Ovary (tissue), 9 donors: Measurements from ENCODE around the gene TAS2R43. TPM values are rescaled to one million over a fixed set of nuclear protein-coding genes. Genes with fewer than 3 reads are reported as not detected.
"Not testable (repeated sequence)": the region's sequence is repeated elsewhere in the genome, so short reads cannot be mapped to it uniquely, and the experiment has no call there.

Experiments used
- DNase-seq, 5 donors: peaks; one replicate each; pipeline ENCODE4 v3.0.0-alpha.2; 2019 to 2020
- H3K27ac ChIP-seq, 2 donors: fragments of 200-600 bp; one replicate each; pipeline versions ENCODE4 v1.5.1 to v1.8.0; 2019 to 2022
- H3K27me3 ChIP-seq: fragments of 200-600 bp; one replicate; pipeline ENCODE4 v1.8.0; 2022
- H3K36me3 ChIP-seq: fragments of 200-600 bp; sonication (generic); one replicate; pipeline ENCODE4 v1.5.1; 2019
- H3K4me1 ChIP-seq: one replicate; pipeline ENCODE4 v1.8.1; 2013; ENCODE audit warnings: mild to moderate bottlenecking, moderate library complexity; ENCODE audit not compliant: insufficient read depth
- H3K4me3 ChIP-seq: fragments of 200-600 bp; sonication (generic); one replicate; pipeline ENCODE4 v1.5.1; 2017
- H3K9me3 ChIP-seq, 2 donors: fragments of 200-600 bp in 1 of 2; sonication (generic) in 1 of 2; one replicate each; pipeline versions ENCODE4 v1.5.1 to v1.8.1; 2013 to 2019; ENCODE audit warnings: mild to moderate bottlenecking in 1 of 2, moderate library complexity in 1 of 2
- CTCF ChIP-seq, 3 donors: fragments of 450-650 bp in 2 of 3; fragments of 200-600 bp in 1 of 3; IDR thresholded peaks; one replicate each; pipeline versions ENCODE4 v1.5.1 to v1.8.0; 2016 to 2022; ENCODE audit warnings: antibody characterized with exemption in 3 of 3, mild to moderate bottlenecking in 1 of 3
- EP300 ChIP-seq: sonication (generic); formaldehyde crosslinking; IDR thresholded peaks from one replicate; pipeline ENCODE4 v1.6.1; 2017; ENCODE audit warnings: antibody characterized with exemption
- POLR2A ChIP-seq: fragments of 450-650 bp; IDR thresholded peaks from one replicate; pipeline ENCODE4 v1.6.1; 2017; ENCODE audit warnings: antibody characterized with exemption, mild to moderate bottlenecking, moderate library complexity
- WGBS, 3 donors: extraction: QIAGEN DNeasy Blood & Tissue Kit in 1 of 3; methylation state at CpG; one replicate each; pipeline versions ENCODE4 v1.1.5 to v1.1.7; 2013 to 2017; 5-methylcytosine and 5-hydroxymethylcytosine counted together
- intact Hi-C, 4 donors: fragments of 100-400 bp; cut with DNase I; formaldehyde crosslinking; loops; one replicate each; pipeline versions ENCODE4 v1.11.0 to v1.15.1; 2022 to 2023
- polyA plus RNA-seq, 2 donors: library from polyadenylated mRNA; stranded (reverse); fragments of 200-250 nt in 1 of 2; fragments of 350-450 nt in 1 of 2; fragmentation: Illumina TruSeq in 1 of 2; extraction: RNeasy Lipid Tissue Mini Kit (QIAGEN cat#74804) in 1 of 2; gene quantifications; one replicate each; pipeline ENCODE4 v1.2.3, GENCODE V29; 2013 to 2014
- total RNA-seq, 7 donors: library from RNA; depleted of rRNA in 2 of 7; stranded (reverse); fragments of >200 nt in 2 of 7; fragmentation: NEBNext Ultra II Directional in 3 of 7; extraction: Animal tissue kit (Norgen Biotek cat#: 25700) in 3 of 7; gene quantifications; one replicate each; pipeline versions ENCODE4 v1.1.0 to v1.2.4, GENCODE V29; 2016 to 2023
- donor health status: DM: no; HTN: no; CAD: no; lungs with moderate emphysema.
- donor health status: DM: no; HTN: no; CAD: no.
- donor health status: Bipolar disorder and iron deficiency.
- donor health status: DM: yes; HTN: yes; CAD: no.
- donor health status: DM: no; HTN: no; CAD: no.
- donor health status: DM: yes; HTN: yes; CAD: no.

TAS2R43 gene
- total and polyA plus RNA-seq, 9 donors = 0.10 to 6.9 (median 0.54) TPM; not detected in 1

- no peak overlapping the region for H3K4me3 ChIP-seq
- intact Hi-C loops = no loop called here
- TF ChIP-seq POLR2A (no peak), EP300 (no peak), CTCF (IDR thresholded peaks at IDR 0.05) (no peak)
Measured at GRCh38 chr12:11069854-11070365, 22.2 kb downstream of the TAS2R43 start.

GRCh38 chr12:11067514-11067913, 24.6 kb downstream of the TAS2R43 start:
- H3K27me3 ChIP-seq = no peaks in the 10 kb centered on the region
- no peaks in the 10 kb centered on the region for H3K9me3 ChIP-seq
- DNase-seq = peak in 2 of 5 donors; percentile 18 to 27
- intact Hi-C loops = no loop called here
- 53 to 58% (median 55%) methylated on average over 2 of the region's 2 CpGs for WGBS, 3 donors
- no peak overlapping the region for H3K27ac ChIP-seq
- H3K36me3 ChIP-seq = no peaks in the 10 kb centered on the region
- no peaks in the 10 kb centered on the region for H3K4me1 ChIP-seq
- TF ChIP-seq POLR2A (no peak), EP300 (no peak), CTCF (IDR thresholded peaks at IDR 0.05) (no peak)
- no peak overlapping the region for H3K4me3 ChIP-seq

More at GRCh38 chr12:11069854-11070365, 22.2 kb downstream of the TAS2R43 start:
- 83 to 86% (median 84%) methylated on average over 5 of the region's 5 CpGs for WGBS, 3 donors
- Histone ChIP-seq H3K27ac (no peak overlapping the region), H3K9me3 (no peaks in the 10 kb centered on the region), H3K4me1 (no peaks in the 10 kb centered on the region), H3K27me3 (no peaks in the 10 kb centered on the region), H3K36me3 (no peaks in the 10 kb centered on the region)
- no peak for DNase-seq

- H3K4me3 ChIP-seq, intact Hi-C loops, H3K4me1 ChIP-seq, H3K36me3 ChIP-seq, H3K27me3 ChIP-seq, DNase-seq, H3K9me3 ChIP-seq, H3K27ac ChIP-seq: not testable (repeated sequence)
- 76 to 77% (median 77%) methylated on average over 1 of the region's 1 CpG for WGBS, 3 donors
Measured at GRCh38 chr12:11062194-11062593, 29.9 kb downstream of the TAS2R43 start, which contains the start of gene TAS2R46. Gene TAS2R46 (minus strand): TSS chr12:11062294. CDS start chr12:11062294, 0 bp downstream.

- H3K27ac ChIP-seq = no peak overlapping the region
- TF ChIP-seq POLR2A (no peak), CTCF (IDR thresholded peaks at IDR 0.05) (no peak), EP300 (no peak)
- no peaks in the 10 kb centered on the region for H3K36me3 ChIP-seq
- DNase-seq = no peak
- intact Hi-C loops = no loop called here
- H3K4me1 ChIP-seq = no peaks in the 10 kb centered on the region
- no peaks in the 10 kb centered on the region for H3K9me3 ChIP-seq
- no peak overlapping the region for H3K4me3 ChIP-seq
- no peaks in the 10 kb centered on the region for H3K27me3 ChIP-seq
Measured at GRCh38 chr12:11059784-11060183, 32.3 kb downstream of the TAS2R43 start.

GRCh38 chr12:11059041-11059440, 33.1 kb downstream of the TAS2R43 start:
- no peak overlapping the region for H3K27ac ChIP-seq
- H3K9me3 ChIP-seq = no peaks in the 10 kb centered on the region
- 98 to 100% (median 99%) methylated on average over 3 of the region's 3 CpGs for WGBS, 3 donors
- no peak overlapping the region for H3K4me3 ChIP-seq
- H3K27me3 ChIP-seq = no peaks in the 10 kb centered on the region
- no peak for TF ChIP-seq CTCF (IDR thresholded peaks at IDR 0.05)
- intact Hi-C loops = no loop called here
- H3K36me3 ChIP-seq = no peaks in the 10 kb centered on the region
- no peak for DNase-seq
- no peaks in the 10 kb centered on the region for H3K4me1 ChIP-seq
